HG02870 (cell line): Measurements from ENCODE around the gene SLC23A2.

Source experiments
- ATAC-seq: cut with Tn5 transposase; IDR thresholded peaks from one replicate; pipeline ENCODE4 v1.9.1; 2021; ENCODE audit warnings: mild to moderate bottlenecking, moderate library complexity; ENCODE audit not compliant: unreplicated experiment

SLC23A2 gene

GRCh38 chr20:4910951-4911350 is 90.4 kb downstream of the SLC23A2 start:
- ATAC-seq, result no peak

- no peak for ATAC-seq
Observed at GRCh38 chr20:4905613-4906012, 95.7 kb downstream of the SLC23A2 start.

- no peak for ATAC-seq
Observed at GRCh38 chr20:4905195-4905594, 96.1 kb downstream of the SLC23A2 start.

- ATAC-seq, result no peak
Observed at GRCh38 chr20:4904127-4904860, 97.0 kb downstream of the SLC23A2 start.

- no peak for ATAC-seq
Observed at GRCh38 chr20:4902788-4903187, 98.5 kb downstream of the SLC23A2 start.

GRCh38 chr20:4901031-4901818 is 100.1 kb downstream of the SLC23A2 start:
- no peak for ATAC-seq

GRCh38 chr20:4898282-4899244 is 102.7 kb downstream of the SLC23A2 start:
- ATAC-seq, result no peak

- no peak for ATAC-seq
Observed at GRCh38 chr20:4897600-4897999, 103.7 kb downstream of the SLC23A2 start.

- ATAC-seq, result no peak
Observed at GRCh38 chr20:4896971-4897497, 104.3 kb downstream of the SLC23A2 start.

- ATAC-seq, result no peak
Observed at GRCh38 chr20:4896119-4896702, 105.1 kb downstream of the SLC23A2 start.

- no peak for ATAC-seq
Observed at GRCh38 chr20:4894981-4895381, 106.3 kb downstream of the SLC23A2 start.

- ATAC-seq, result no peak
Observed at GRCh38 chr20:4894409-4894808, 106.9 kb downstream of the SLC23A2 start.

- ATAC-seq, result no peak
Observed at GRCh38 chr20:4893709-4894108, 107.6 kb downstream of the SLC23A2 start.

GRCh38 chr20:4891997-4892396 is 109.3 kb downstream of the SLC23A2 start:
- no peak for ATAC-seq

GRCh38 chr20:4891190-4891763 is 110.0 kb downstream of the SLC23A2 start:
- no peak for ATAC-seq

GRCh38 chr20:4889446-4889845 is 111.9 kb downstream of the SLC23A2 start:
- no peak for ATAC-seq

- no peak for ATAC-seq
Observed at GRCh38 chr20:4887586-4887985, 113.7 kb downstream of the SLC23A2 start.

GRCh38 chr20:4886771-4887527 is 114.4 kb downstream of the SLC23A2 start:
- ATAC-seq, result no peak

GRCh38 chr20:4885877-4886276 is 115.4 kb downstream of the SLC23A2 start:
- no peak for ATAC-seq
